Rectal smooth muscle tissue (tissue), 1 donor: ENCODE measurements around the gene AHDC1.
"Not testable (repeated sequence)": the region's sequence is repeated elsewhere in the genome, so short reads cannot be mapped to it uniquely, and the experiment has no call there.

Source experiments
- H3K27ac ChIP-seq: one replicate; pipeline ENCODE4 v1.7.0; 2013; ENCODE audit warnings: low read depth, low read length, inconsistent platforms
- H3K27me3 ChIP-seq: one replicate; pipeline ENCODE4 v1.7.0; 2013; ENCODE audit warnings: low read length; ENCODE audit not compliant: control insufficient read depth, insufficient read depth
- H3K36me3 ChIP-seq: one replicate; pipeline ENCODE4 v1.7.0; 2013; ENCODE audit warnings: low read length; ENCODE audit not compliant: control insufficient read depth, insufficient read depth
- H3K4me1 ChIP-seq: one replicate; pipeline ENCODE4 v1.7.0; 2013; ENCODE audit warnings: low read length; ENCODE audit not compliant: control insufficient read depth, insufficient read depth
- H3K4me3 ChIP-seq: one replicate; pipeline ENCODE4 v1.7.0; 2013; ENCODE audit warnings: low read length
- H3K9ac ChIP-seq: one replicate; pipeline ENCODE4 v1.7.0; 2013; ENCODE audit warnings: low read length

The AHDC1 gene

DNA sequence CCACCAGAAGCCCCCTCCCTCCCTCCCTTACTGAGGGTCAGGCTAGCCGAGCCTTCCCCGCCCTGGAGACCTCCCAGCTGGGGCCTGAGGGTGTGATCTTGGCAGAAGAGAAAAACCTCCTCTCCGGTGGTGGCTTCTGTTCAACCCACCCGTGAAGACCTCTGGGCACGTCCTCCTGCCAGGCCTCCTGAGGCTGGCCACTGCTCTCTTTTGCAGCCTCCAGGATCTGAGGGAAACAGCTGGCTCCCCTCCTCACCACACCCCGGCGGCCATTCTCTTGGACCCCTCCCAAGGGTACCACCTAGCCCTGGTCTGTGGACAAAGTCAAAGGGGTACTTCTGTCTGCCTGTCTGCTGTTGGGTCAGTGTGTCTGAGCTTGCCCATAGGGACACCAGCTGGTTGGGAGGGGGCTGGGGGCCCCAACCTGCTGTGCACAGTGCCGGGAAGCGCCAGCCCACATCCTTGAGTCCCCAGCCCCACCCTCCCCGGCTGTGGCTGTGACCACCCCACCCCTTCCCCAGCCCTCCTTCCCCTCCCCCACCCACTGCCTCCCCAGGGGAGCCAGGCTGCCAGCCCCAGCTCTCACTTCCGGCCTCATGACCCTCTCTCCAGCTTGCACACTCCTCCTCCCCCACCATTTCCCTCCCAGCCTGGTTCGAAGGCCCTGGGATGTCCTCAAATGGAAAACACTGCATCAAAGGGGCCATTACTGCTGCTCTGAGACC is 48.1 kb downstream of the AHDC1 start:
- no peaks in the 10 kb centered on the region for H3K27me3 ChIP-seq
- H3K36me3 ChIP-seq: peaks cover 6% of the 10 kb centered on the region
- H3K4me1 ChIP-seq: peaks cover 42% of the 10 kb centered on the region
- no peak overlapping the region for H3K9ac ChIP-seq
- H3K27ac ChIP-seq: peak overlapping the region; percentile 85
- H3K4me3 ChIP-seq: no peak overlapping the region

GRCh38 chr1:27554759-27555699 is 48.9 kb downstream of the AHDC1 start:
- no peaks in the 10 kb centered on the region for H3K27me3 ChIP-seq
- H3K27ac ChIP-seq: peak overlapping the region; percentile 55
- H3K4me1 ChIP-seq: peaks cover 34% of the 10 kb centered on the region
- H3K9ac ChIP-seq: peak overlapping the region; percentile 28
- no peak overlapping the region for H3K4me3 ChIP-seq
- H3K36me3 ChIP-seq: peaks cover 8% of the 10 kb centered on the region

GRCh38 chr1:27554293-27554692 is 49.7 kb downstream of the AHDC1 start:
- Histone ChIP-seq H3K27ac (peak overlapping the region; percentile 27), H3K27me3 (no peaks in the 10 kb centered on the region), H3K4me3 (no peak overlapping the region), H3K9ac (no peak overlapping the region), H3K4me1 (peaks cover 28% of the 10 kb centered on the region), H3K36me3 (peaks cover 8% of the 10 kb centered on the region)

GRCh38 chr1:27553823-27554222 is 50.1 kb downstream of the AHDC1 start:
- not testable (repeated sequence) for H3K9ac ChIP-seq, H3K4me3 ChIP-seq, H3K27me3 ChIP-seq, H3K36me3 ChIP-seq
- peak overlapping the region; percentile 27 for H3K27ac ChIP-seq
- peaks cover 28% of the 10 kb centered on the region for H3K4me1 ChIP-seq

- Histone ChIP-seq H3K4me1 (peaks cover 26% of the 10 kb centered on the region), H3K36me3 (peaks cover 9% of the 10 kb centered on the region), H3K27ac (no peak overlapping the region), H3K9ac (no peak overlapping the region), H3K4me3 (no peak overlapping the region), H3K27me3 (no peaks in the 10 kb centered on the region)
Observed at GRCh38 chr1:27552911-27553420, 51.0 kb downstream of the AHDC1 start.

DNA sequence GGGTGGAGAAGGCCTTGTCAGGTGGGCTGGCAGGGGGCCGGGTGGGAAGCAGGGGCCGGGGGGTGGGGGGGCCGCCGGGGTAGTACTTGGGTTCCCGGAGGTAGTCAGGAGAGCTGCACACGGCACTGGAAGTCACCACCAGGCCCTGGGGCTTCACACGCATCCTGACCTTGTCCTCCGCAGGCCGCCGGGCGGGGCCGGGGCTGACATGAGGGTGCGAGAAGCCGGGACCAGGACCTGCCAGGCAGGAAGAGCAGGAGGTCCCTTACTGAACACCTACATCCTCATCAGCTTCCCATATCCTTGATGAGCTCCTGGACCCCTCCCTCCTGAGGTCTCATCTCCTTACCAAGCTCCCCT is 52.0 kb downstream of the AHDC1 start:
- Histone ChIP-seq H3K36me3 (peaks cover 11% of the 10 kb centered on the region), H3K27me3 (no peaks in the 10 kb centered on the region), H3K4me1 (peaks cover 24% of the 10 kb centered on the region), H3K4me3 (no peak overlapping the region), H3K9ac (no peak overlapping the region), H3K27ac (no peak overlapping the region)

DNA sequence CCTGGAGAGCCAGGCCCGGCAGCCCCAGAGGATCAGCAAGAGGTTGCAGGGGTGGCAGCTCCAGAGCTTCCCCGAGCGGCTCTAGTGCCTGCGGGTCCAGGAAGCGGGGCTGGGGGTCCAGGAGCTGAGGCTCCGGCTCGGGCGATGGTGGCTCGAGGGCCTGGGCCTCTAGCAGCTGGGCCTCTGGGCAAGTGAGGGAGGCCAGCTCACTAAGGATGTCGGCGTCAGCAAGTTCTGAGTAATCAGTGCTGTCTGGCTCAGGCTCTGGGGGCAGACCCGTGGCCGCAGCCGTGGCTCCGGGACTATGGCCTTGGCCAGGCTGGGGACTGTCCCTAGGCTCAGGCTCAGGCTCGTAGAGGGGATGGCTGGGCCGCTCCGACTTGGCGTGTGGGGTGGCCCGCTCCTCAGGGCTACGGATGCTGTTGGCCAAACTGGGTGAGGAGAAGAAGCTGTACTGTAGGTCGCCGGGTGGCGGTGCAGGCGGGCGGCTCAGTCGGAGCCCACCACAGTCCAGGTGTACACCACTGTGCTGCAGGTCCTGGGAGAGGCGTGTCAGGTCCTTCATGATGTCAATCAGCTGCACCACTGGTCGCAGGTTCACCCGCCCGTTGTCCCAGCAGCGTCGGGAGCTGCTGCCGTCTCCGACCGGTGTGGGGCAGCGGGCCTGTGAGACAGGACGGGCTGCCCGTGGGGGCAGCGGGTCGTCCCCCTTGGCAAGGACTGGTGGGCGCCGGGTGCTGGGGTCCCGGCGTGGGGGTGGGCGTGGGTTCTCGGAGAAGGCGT is 52.6 kb downstream of the AHDC1 start:
- H3K9ac ChIP-seq: no peak overlapping the region
- peaks cover 11% of the 10 kb centered on the region for H3K36me3 ChIP-seq
- H3K27ac ChIP-seq: no peak overlapping the region
- H3K4me1 ChIP-seq: peaks cover 26% of the 10 kb centered on the region
- no peaks in the 10 kb centered on the region for H3K27me3 ChIP-seq
- no peak overlapping the region for H3K4me3 ChIP-seq

- Histone ChIP-seq H3K27ac (no peak overlapping the region), H3K36me3 (peaks cover 11% of the 10 kb centered on the region), H3K9ac (no peak overlapping the region), H3K4me1 (peaks cover 28% of the 10 kb centered on the region), H3K27me3 (no peaks in the 10 kb centered on the region), H3K4me3 (no peak overlapping the region)
Observed at GRCh38 chr1:27550510-27551169, 53.3 kb downstream of the AHDC1 start.

GRCh38 chr1:27549807-27550408 is 54.0 kb downstream of the AHDC1 start:
- H3K4me1 ChIP-seq: peaks cover 28% of the 10 kb centered on the region
- H3K9ac ChIP-seq: no peak overlapping the region
- peaks cover 11% of the 10 kb centered on the region for H3K36me3 ChIP-seq
- no peaks in the 10 kb centered on the region for H3K27me3 ChIP-seq
- no peak overlapping the region for H3K4me3 ChIP-seq
- H3K27ac ChIP-seq: no peak overlapping the region

- Histone ChIP-seq H3K4me3 (no peak overlapping the region), H3K36me3 (peaks cover 11% of the 10 kb centered on the region), H3K9ac (no peak overlapping the region), H3K4me1 (peaks cover 31% of the 10 kb centered on the region), H3K27me3 (no peaks in the 10 kb centered on the region), H3K27ac (no peak overlapping the region)
Observed at GRCh38 chr1:27548858-27549719, 54.9 kb downstream of the AHDC1 start.
